DND-41 (cell line): ENCODE data around the gene CDC16.

Source experiments
- ATAC-seq: fragments of 200-7000 bp; cut with Tn5 transposase; 3 replicates; pipeline ENCODE4 v1.9.1; 2021; ENCODE audit warnings: low read depth; ENCODE audit not compliant: insufficient read depth
- DNase-seq: peaks from one replicate; pipeline ENCODE4 v3.0.0-alpha.2; 2020
- H2AFZ ChIP-seq: 2 replicates; pipeline ENCODE4 v1.6.0; 2012; ENCODE audit warnings: low read depth, low read length
- H3K27ac ChIP-seq: 2 replicates; pipeline ENCODE4 v1.5.1; 2012; ENCODE audit warnings: low read length, inconsistent platforms
- H3K27me3 ChIP-seq: fragments of 200-600 bp; sonication (generic); 2 replicates; pipeline ENCODE4 v1.6.0; 2012; ENCODE audit warnings: low read length, mild to moderate bottlenecking, inconsistent platforms; ENCODE audit not compliant: insufficient read depth, poor library complexity
- H3K36me3 ChIP-seq: 2 replicates; pipeline ENCODE4 v1.5.1; 2012; ENCODE audit warnings: low read length, inconsistent platforms; ENCODE audit not compliant: insufficient read depth
- H3K4me1 ChIP-seq: 2 replicates; pipeline ENCODE4 v1.5.1; 2012; ENCODE audit warnings: mild to moderate bottlenecking, low read length; ENCODE audit not compliant: insufficient read depth
- H3K4me2 ChIP-seq: 2 replicates; pipeline ENCODE4 v1.6.0; 2012; ENCODE audit warnings: mild to moderate bottlenecking, moderate library complexity, low read length, inconsistent platforms; ENCODE audit not compliant: insufficient read depth
- H3K4me3 ChIP-seq, 2 experiments: fragments of 200-600 bp in 1 of 2; shearing (Covaris generic) in 1 of 2; 2 replicates each; pipeline ENCODE4 v1.5.1; 2012 to 2016; ENCODE audit warnings: inconsistent platforms in 2 of 2, low read length in 2 of 2, mild to moderate bottlenecking in 2 of 2, low read depth in 1 of 2, moderate library complexity in 1 of 2
- H3K79me2 ChIP-seq: 2 replicates; pipeline ENCODE4 v1.6.0; 2012; ENCODE audit warnings: low read length, inconsistent platforms; ENCODE audit not compliant: insufficient read depth
- H3K9ac ChIP-seq: 2 replicates; pipeline ENCODE4 v1.6.0; 2012; ENCODE audit warnings: low read depth, mild to moderate bottlenecking, inconsistent platforms, low read length, moderate library complexity
- H3K9me3 ChIP-seq: 2 replicates; pipeline ENCODE4 v1.5.1; 2012; ENCODE audit warnings: low read length, moderate library complexity, mild to moderate bottlenecking, inconsistent platforms; ENCODE audit not compliant: insufficient read depth, severe bottlenecking
- H4K20me1 ChIP-seq: 2 replicates; pipeline ENCODE4 v1.6.0; 2012; ENCODE audit warnings: low read length; ENCODE audit not compliant: insufficient read depth
- EZH2 ChIP-seq: IDR thresholded peaks from 3 replicates; pipeline ENCODE4 v1.6.1; 2012; ENCODE audit warnings: borderline replicate concordance, low read depth, mild to moderate bottlenecking, moderate library complexity, low read length, inconsistent platforms; ENCODE audit not compliant: severe bottlenecking
- TF ChIP-seq, protein P1 (sequence below): IDR thresholded peaks from 2 replicates; pipeline ENCODE4 v1.5.1; 2012; ENCODE audit warnings: borderline replicate concordance, low read length, moderate library complexity, mild to moderate bottlenecking; ENCODE audit not compliant: poor library complexity, severe bottlenecking; ENCODE audit errors: extremely low read depth

The CDC16 gene

DNA sequence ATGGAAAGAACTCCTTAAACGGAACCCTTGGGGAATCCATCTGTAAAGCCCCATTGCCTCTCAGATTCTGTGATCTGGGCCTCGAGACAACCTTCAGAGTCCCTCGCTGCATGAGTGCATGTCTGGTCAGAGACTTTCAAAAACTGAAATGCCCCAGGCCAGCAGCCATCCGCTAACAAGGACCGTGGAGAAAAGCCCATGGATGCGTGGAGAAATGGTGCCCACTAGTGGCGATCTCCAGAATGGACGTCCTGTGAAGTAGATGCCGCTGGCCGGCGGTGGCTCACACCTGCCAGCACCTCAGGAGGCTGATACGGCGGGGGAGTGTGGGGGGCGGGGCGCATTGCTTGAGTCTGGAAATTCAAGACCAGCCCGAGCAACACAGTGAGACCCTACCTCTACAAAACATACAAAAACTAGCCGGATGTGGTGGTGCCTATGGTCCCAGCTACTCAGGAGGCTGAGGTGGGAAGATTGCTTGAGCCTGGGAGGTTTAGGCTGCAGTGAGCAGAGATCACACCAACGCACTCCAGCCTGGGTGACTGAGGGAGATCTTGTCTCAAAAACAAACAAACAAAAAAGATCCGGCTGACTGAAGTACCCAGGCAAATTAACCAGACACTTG is 7.9 kb upstream of the CDC16 start:
- no peak overlapping the region for H3K4me3 ChIP-seq
- peaks cover 13% of the 10 kb centered on the region for H3K4me1 ChIP-seq
- ATAC-seq: peak; percentile 93
- H3K36me3 ChIP-seq: no peaks in the 10 kb centered on the region
- no peaks in the 10 kb centered on the region for H4K20me1 ChIP-seq
- H3K27ac ChIP-seq: 0 out of 2 replicates have a peak overlapping the region, but pooled peaks have one; percentile 4
- H3K79me2 ChIP-seq: no peaks in the 10 kb centered on the region
- no peaks in the 10 kb centered on the region for H3K9me3 ChIP-seq
- H3K27me3 ChIP-seq: peaks cover 7% of the 10 kb centered on the region
- no peak overlapping the region for H3K9ac ChIP-seq
- H3K4me2 ChIP-seq: no peak overlapping the region; the same call in 1 of the 2 replicates
- peak; percentile 78 for DNase-seq
- no peak overlapping the region for H2AFZ ChIP-seq
- TF ChIP-seq, protein P1, sequence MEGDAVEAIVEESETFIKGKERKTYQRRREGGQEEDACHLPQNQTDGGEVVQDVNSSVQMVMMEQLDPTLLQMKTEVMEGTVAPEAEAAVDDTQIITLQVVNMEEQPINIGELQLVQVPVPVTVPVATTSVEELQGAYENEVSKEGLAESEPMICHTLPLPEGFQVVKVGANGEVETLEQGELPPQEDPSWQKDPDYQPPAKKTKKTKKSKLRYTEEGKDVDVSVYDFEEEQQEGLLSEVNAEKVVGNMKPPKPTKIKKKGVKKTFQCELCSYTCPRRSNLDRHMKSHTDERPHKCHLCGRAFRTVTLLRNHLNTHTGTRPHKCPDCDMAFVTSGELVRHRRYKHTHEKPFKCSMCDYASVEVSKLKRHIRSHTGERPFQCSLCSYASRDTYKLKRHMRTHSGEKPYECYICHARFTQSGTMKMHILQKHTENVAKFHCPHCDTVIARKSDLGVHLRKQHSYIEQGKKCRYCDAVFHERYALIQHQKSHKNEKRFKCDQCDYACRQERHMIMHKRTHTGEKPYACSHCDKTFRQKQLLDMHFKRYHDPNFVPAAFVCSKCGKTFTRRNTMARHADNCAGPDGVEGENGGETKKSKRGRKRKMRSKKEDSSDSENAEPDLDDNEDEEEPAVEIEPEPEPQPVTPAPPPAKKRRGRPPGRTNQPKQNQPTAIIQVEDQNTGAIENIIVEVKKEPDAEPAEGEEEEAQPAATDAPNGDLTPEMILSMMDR: peak; percentile 99
- no peak for TF ChIP-seq EZH2

DNA sequence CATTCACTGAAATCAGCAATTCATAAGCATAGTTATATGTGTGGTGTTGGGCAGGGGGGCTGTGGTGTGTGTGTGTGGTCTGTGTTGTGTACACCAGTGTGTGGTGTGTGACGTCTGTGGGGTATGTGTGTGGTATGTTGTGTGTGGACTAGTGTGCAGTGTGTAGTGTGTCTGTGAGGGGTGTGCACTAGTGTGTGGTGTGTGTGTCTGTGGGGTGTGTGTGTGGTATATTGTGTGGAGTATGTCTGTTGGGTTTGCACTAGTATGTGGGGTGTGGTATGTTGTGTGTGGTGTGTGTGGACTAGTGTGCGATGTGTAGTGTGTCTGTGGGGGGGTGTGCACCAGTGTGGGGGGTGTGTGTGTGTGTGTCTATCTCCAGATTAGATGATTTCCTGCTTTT is 7.2 kb upstream of the CDC16 start:
- Histone ChIP-seq H4K20me1 (no peaks in the 10 kb centered on the region), H3K27ac (no peak overlapping the region), H3K4me3 (no peak overlapping the region), H3K4me1 (peaks cover 13% of the 10 kb centered on the region), H3K9me3 (no peaks in the 10 kb centered on the region), H3K4me2 (no peak overlapping the region), H3K9ac (no peak overlapping the region), H3K27me3 (peaks cover 7% of the 10 kb centered on the region), H2AFZ (no peak overlapping the region), H3K79me2 (no peaks in the 10 kb centered on the region), H3K36me3 (no peaks in the 10 kb centered on the region)
- no peak for ATAC-seq
- TF ChIP-seq EZH2: no peak
- TF ChIP-seq, protein P1: no peak
- DNase-seq: no peak

DNA sequence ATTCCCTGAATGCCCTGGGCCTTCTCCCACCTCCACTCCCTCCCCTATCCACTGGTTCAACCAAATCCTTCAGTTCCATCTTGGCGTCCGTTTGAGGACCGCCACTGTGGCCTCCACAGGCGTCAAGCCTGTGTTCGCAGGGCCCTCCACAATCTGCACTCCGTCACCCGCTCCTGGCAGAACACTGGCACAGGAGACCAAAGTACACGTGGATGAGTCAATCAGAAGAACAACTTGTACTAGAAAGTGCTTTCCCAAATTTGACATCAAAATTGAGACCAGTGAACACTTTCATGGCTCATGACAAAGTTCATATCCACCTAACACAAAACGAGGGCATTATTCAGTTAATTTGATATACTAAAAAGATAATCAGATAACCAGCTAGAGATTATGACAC is 6.5 kb upstream of the CDC16 start:
- H4K20me1 ChIP-seq: no peaks in the 10 kb centered on the region
- no peak overlapping the region for H3K9ac ChIP-seq
- no peak for DNase-seq
- H3K27me3 ChIP-seq: peaks cover 7% of the 10 kb centered on the region
- TF ChIP-seq, protein P1: no peak
- TF ChIP-seq EZH2: no peak
- H3K27ac ChIP-seq: no peak overlapping the region
- no peaks in the 10 kb centered on the region for H3K36me3 ChIP-seq
- no peaks in the 10 kb centered on the region for H3K79me2 ChIP-seq
- H2AFZ ChIP-seq: no peak overlapping the region
- H3K9me3 ChIP-seq: no peaks in the 10 kb centered on the region
- no peak for ATAC-seq
- H3K4me2 ChIP-seq: no peak overlapping the region
- H3K4me3 ChIP-seq: no peak overlapping the region
- H3K4me1 ChIP-seq: peaks cover 13% of the 10 kb centered on the region

DNA sequence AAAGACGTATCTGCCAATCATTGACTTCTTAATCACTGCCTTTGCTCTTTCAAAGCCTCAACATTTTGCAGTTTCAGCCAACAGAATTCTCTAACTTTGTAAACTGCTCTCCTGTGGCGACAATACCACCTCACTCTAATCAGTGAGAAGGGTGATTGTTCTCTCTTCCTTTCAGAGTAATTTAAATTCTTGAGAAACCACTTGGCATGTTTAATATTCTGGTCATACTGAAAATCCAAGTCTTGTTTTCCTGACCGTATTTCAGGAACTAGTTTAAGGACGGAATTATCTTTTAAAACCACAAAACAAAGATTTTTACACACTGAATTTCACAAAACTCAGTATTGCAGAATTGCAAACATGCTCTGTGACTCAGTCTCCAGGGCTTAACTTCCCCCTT is 5.2 kb upstream of the CDC16 start:
- no peak overlapping the region for H3K27ac ChIP-seq
- no peaks in the 10 kb centered on the region for H3K79me2 ChIP-seq
- peaks cover 7% of the 10 kb centered on the region for H3K27me3 ChIP-seq
- TF ChIP-seq, protein P1: no peak
- no peak for TF ChIP-seq EZH2
- DNase-seq (no peak), ATAC-seq (no peak)
- no peaks in the 10 kb centered on the region for H3K9me3 ChIP-seq
- H3K4me1 ChIP-seq: peaks cover 20% of the 10 kb centered on the region
- H3K4me2 ChIP-seq: no peak overlapping the region
- no peak overlapping the region for H3K9ac ChIP-seq
- H3K36me3 ChIP-seq: no peaks in the 10 kb centered on the region
- H2AFZ ChIP-seq: no peak overlapping the region
- no peaks in the 10 kb centered on the region for H4K20me1 ChIP-seq
- H3K4me3 ChIP-seq: no peak overlapping the region
